Vagina (tissue), 2 donors: ENCODE data around the gene WNK2.

Experiments used
- POLR2AphosphoS5 ChIP-seq, 2 donors: sonication (generic); formaldehyde crosslinking; IDR thresholded peaks; one replicate each; pipeline ENCODE4 v1.9.0; 2017; ENCODE audit warnings: antibody characterized with exemption in 2 of 2, mild to moderate bottlenecking in 2 of 2, low read depth in 1 of 2; ENCODE audit not compliant: insufficient read depth in 1 of 2
- TF ChIP-seq, protein P1 (sequence below), 3 experiments: fragments of 450-650 bp in 2 of 3; fragments of 200-600 bp in 1 of 3; sonication (generic) in 1 of 3; IDR thresholded peaks; one replicate each; pipeline ENCODE4 v1.5.1; 2017 to 2019; ENCODE audit warnings: antibody characterized with exemption in 3 of 3, mild to moderate bottlenecking in 2 of 3, moderate library complexity in 2 of 3

DNA sequence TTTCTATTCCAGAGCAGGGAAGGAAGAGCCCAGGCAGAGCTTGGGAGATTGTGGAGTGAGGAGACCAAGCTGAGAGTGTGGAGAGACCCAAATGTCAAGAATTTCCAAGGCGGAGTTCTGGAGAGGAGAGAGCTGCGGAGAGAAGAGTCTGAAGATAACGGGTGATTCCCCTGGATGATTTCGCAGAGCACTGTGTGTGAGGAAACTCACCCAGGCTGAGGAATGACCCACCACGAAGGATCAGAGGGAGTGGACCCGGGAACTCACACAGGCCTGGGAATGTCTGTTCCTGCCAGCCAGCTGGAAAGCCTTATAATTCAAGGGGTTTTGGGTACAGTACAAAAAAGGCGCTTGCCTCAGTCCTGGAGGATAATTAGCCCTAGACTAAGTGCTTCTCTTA is 94.2 kb downstream of the WNK2 start:
- TF ChIP-seq, protein P1, sequence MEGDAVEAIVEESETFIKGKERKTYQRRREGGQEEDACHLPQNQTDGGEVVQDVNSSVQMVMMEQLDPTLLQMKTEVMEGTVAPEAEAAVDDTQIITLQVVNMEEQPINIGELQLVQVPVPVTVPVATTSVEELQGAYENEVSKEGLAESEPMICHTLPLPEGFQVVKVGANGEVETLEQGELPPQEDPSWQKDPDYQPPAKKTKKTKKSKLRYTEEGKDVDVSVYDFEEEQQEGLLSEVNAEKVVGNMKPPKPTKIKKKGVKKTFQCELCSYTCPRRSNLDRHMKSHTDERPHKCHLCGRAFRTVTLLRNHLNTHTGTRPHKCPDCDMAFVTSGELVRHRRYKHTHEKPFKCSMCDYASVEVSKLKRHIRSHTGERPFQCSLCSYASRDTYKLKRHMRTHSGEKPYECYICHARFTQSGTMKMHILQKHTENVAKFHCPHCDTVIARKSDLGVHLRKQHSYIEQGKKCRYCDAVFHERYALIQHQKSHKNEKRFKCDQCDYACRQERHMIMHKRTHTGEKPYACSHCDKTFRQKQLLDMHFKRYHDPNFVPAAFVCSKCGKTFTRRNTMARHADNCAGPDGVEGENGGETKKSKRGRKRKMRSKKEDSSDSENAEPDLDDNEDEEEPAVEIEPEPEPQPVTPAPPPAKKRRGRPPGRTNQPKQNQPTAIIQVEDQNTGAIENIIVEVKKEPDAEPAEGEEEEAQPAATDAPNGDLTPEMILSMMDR (IDR thresholded peaks at IDR 0.05), result no peak
- no peak for TF ChIP-seq POLR2AphosphoS5 (IDR thresholded peaks at IDR 0.05; ENCODE audit: insufficient read depth in 1 of 2, low read depth in 1 of 2)
